ENCODE measurements around the gene RGMA. TPM values are rescaled to one million over a fixed set of nuclear protein-coding genes. Genes with fewer than 3 reads are reported as not detected.

RGMA gene
- total and polyA plus RNA-seq, 2 of the 8 experiments (the other 6 are each of a cell fraction or from before 2014, with no cell fraction given): 19.9 to 39.8 TPM

DNA sequence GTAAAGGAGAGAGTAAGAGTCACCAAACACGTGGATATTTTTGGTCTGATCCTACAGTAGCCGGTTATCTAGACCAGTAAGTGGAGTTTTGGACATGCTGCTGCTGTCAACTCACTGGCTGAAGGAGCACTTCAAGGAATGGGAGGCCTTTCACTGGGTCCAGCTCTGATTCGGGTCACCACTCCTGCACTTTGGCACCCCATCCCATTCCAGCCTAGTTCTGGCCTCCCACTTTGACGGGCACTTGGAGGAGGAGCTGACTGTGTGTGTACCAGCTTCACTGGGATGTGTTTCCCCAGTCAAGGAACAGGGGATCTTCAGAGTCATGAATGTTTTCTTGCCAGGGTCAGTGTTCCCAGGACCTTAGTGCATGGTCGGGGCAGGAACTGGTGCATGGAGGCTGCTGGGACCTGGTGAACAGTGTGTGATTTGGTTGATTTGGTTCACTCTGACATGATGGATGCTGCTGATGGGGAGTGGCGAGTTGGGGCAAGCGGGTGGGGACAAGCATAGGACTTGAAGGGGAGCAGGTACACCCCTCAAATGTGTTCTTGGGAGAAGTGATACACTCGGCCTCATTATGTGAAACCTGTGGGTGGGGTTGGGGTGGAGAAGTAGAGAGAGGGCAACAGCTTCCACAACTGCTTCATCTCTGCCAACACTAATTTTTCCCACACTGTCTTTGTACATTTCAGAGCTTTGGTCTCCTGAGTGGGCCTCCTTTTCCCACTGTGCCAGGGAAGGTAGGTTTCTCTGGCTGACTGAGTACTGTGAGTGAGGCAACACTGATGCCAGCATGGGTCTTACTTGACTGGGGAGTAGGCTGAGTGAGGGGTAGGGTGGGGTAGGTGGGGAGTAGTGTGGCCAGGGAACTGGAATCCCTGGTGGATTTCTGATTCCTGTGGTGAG lies 64.0 kb downstream of the RGMA start:
- Histone ChIP-seq H3K18ac (ENCODE audit: extremely low read depth, low read length) (no peak overlapping the region), H3K79me1 (ENCODE audit: low read depth, low read length) (peaks cover 9% of the 10 kb centered on the region; the same call in 1 of the 2 replicates), H3K4me1 (replicated peaks in 1 of 4; ENCODE audit: control insufficient read depth in 3 of 4, insufficient read depth in 4 of 4, low read length in 3 of 4) (peaks cover 0 to 3% (median 0%) of the 10 kb centered on the region in 4 experiments; a peak in 1 of 7 replicates), H3K4me3 (ENCODE audit: extremely low read depth in 1 of 4, insufficient read depth in 2 of 4, low read depth in 3 of 4, low read length in 4 of 4) (no peak overlapping the region), H3K36me3 (ENCODE audit: control insufficient read depth in 2 of 4, insufficient read depth in 4 of 4, low read length in 3 of 4) (peaks cover 36 to 71% (median 57%) of the 10 kb centered on the region in 4 experiments), H3K9ac (replicated peaks in 1 of 4; ENCODE audit: extremely low read depth in 1 of 4, low read depth in 3 of 4, low read length in 3 of 4) (no peak overlapping the region), H2BK5ac (ENCODE audit: low read depth, low read length) (no peak overlapping the region), H3K27ac (ENCODE audit: low read depth, low read length) (no peak overlapping the region), H2BK15ac (ENCODE audit: low read length) (no peak overlapping the region), H2AK5ac (ENCODE audit: low read depth, low read length) (no peak overlapping the region), H3K9me3 (ENCODE audit: insufficient read depth in 2 of 2, low read depth in 1 of 2, low read length in 1 of 2) (no peaks in the 10 kb centered on the region), H4K5ac (ENCODE audit: insufficient read length, low read depth, low read length) (no peak overlapping the region), H3K79me2 (ENCODE audit: control insufficient read depth in 1 of 2, insufficient read depth in 2 of 2, low read length in 2 of 2) (peaks cover 0 to 5% of the 10 kb centered on the region in 2 experiments; a peak in 1 of 4 replicates), H2BK12ac (ENCODE audit: low read depth, low read length) (no peak overlapping the region), H4K91ac (replicated peaks; ENCODE audit: insufficient read length, low read length) (no peak overlapping the region), H3K4me2 (ENCODE audit: insufficient read depth in 1 of 2, low read depth in 2 of 2, low read length in 2 of 2) (no peak overlapping the region), H3K23me2 (ENCODE audit: low read depth, low read length) (no peaks in the 10 kb centered on the region), H3K4ac (replicated peaks; ENCODE audit: insufficient read length, low read depth, low read length) (no peak overlapping the region), H4K20me1 (replicated peaks in 1 of 2; ENCODE audit: control insufficient read depth in 1 of 2, insufficient read depth in 2 of 2, low read length in 2 of 2) (peaks cover 8 to 15% of the 10 kb centered on the region in 2 experiments), H2BK120ac (replicated peaks; ENCODE audit: low read depth, low read length) (no peak overlapping the region), H3K27me3 (replicated peaks in 1 of 4; ENCODE audit: control insufficient read depth in 3 of 4, extremely low read depth in 1 of 4, insufficient read depth in 3 of 4, low read length in 3 of 4) (no peaks in the 10 kb centered on the region), H2AFZ (ENCODE audit: low read length) (no peak overlapping the region), H2BK20ac (ENCODE audit: low read length) (no peak overlapping the region), H3K14ac (ENCODE audit: insufficient read length) (no peak overlapping the region), H4K8ac (ENCODE audit: extremely low read depth, insufficient read depth, low read length) (peak overlapping the region; percentile 9; the same call in 1 of the 2 replicates), H3K56ac (replicated peaks; ENCODE audit: insufficient read length, low read depth, low read length) (no peak overlapping the region), H3K23ac (ENCODE audit: insufficient read length) (no peak overlapping the region)
- FAIRE-seq: no peak
- DNase-seq (ENCODE audit: low read depth in 1 of 2, low spot score in 2 of 2): no peak
- ChIA-PET CTCF (ENCODE audit: partially characterized antibody) (interaction anchor here (0.6 to 3.7 kb wide), 3 partner anchors 11 to 1095 kb away, joined by 3 to 11 read pairs (median 5); no protein-coding TSS in a partner anchor), POLR2A (ENCODE audit: partially characterized antibody) (no interaction called here)
- WGBS, 2 experiments (ENCODE audit: extremely low coverage in 1 of 2, insufficient coverage in 1 of 2, insufficient read length in 1 of 2, insufficient replicate concordance in 2 of 2, low coverage in 1 of 2, low lambda C conversion rate in 2 of 2, missing lambda C conversion rate in 1 of 2): 89% methylated on average over 8 of the region's 8 CpGs; no CpG with 5 or more reads in 1 of the 2 experiments
- TF ChIP-seq POLR2AphosphoS5 (IDR thresholded peaks at IDR 0.05; ENCODE audit: low read depth, low read length): peak; percentile 41; the same call in 1 of the 2 replicates
- no peak for TF ChIP-seq HDAC6 (IDR thresholded peaks at IDR 0.05; ENCODE audit: low read depth, low read length)

All from H1 (cell line).